GM12874 (cell line): Measurements from ENCODE around the gene MS4A6A.

Experiments used
- CTCF ChIP-seq: IDR thresholded peaks from 2 replicates; pipeline ENCODE4 v1.5.1; 2011; ENCODE audit warnings: low read depth, mild to moderate bottlenecking, control low read depth, low read length, moderate library complexity; ENCODE audit not compliant: insufficient read depth

The MS4A6A gene

DNA sequence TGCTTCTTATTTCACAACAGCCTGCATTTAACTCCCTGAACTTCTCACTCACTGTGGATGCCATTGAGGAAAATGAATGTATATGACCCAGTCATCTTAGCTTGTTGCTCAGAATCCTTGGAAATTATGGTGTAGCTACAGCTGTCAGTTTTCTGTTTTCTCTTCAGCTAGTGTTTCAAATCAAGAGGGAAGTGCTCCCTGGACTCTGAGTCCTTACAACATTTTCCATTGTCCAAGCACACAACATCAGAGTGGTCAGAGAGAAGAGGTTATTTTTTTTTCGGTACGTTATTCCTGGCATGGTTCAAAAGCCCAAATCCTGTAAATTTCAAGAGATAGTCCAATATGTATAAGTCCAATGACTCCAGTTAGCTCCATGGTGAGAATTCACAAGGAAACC is 23.6 kb downstream of the MS4A6A start:
- no peak for TF ChIP-seq CTCF

GRCh38 chr11:60158636-60159035 is 24.2 kb downstream of the MS4A6A start:
- no peak for TF ChIP-seq CTCF

DNA sequence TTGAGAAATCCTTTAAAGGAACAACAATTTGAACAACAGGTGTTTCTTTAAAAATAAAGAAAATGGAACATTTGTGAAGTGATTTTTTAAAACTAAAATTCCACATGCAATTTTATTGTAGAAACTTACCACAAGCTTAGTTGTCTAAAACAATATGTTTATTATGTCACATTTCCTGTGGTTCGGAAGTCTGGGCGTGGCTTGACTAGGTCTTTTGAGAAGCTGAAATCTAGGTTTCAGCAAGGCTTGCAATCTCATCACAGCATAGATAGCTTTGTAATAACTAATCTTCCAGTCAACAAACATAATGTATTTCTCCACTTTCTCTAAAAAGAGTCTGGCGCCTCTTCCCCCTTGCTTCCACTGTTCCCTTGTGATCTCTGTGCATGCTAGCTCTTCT is 27.0 kb downstream of the MS4A6A start:
- no peak for TF ChIP-seq CTCF

DNA sequence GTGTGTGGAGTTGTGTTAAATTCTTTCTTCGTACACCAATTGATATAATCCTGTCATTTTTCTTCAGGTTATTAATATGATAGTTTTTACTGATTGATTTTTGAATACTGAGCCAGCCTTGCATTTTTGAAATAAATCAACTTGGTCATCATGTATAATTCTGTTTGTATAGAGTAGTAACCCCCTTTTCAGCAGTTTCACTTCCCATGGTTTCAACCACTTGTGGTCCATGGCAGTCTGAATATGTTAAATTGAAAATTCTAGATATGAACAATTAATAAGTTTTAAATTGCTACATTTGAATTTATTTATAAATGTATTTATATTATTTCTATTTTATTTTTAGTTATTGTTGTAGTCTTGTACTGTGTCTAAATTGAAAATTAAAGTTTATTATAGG is 32.6 kb downstream of the MS4A6A start:
- no peak for TF ChIP-seq CTCF

GRCh38 chr11:60145677-60146076 is 37.2 kb downstream of the MS4A6A start:
- TF ChIP-seq CTCF = no peak

GRCh38 chr11:60143768-60144167 is 39.1 kb downstream of the MS4A6A start:
- no peak for TF ChIP-seq CTCF

DNA sequence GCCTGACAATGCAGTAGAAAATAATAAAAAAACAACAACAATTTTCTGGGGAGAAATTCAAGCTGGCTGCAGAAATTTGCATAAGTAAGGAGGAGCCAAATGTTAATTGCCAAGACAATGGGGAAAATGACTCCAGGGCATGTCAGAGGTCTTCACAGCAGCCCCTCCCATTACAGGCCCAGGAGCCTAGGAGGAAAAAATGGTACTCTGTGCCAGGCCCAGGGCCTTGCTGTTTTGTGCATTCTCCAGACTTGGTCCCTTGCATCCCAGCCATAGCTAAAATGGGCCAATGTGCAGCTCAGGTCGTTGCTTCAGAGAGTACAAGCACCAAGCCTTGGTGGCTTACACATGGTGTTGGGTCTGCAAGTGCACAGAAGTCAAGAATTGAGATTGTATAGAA is 49.0 kb downstream of the MS4A6A start:
- TF ChIP-seq CTCF = no peak

GRCh38 chr11:60131912-60132311 is 51.0 kb downstream of the MS4A6A start:
- TF ChIP-seq CTCF = no peak
